Esophagus muscularis mucosa (tissue), 4 donors: Measurements from ENCODE around the gene SMPDL3B.

Source experiments
- EP300 ChIP-seq: sonication (generic); formaldehyde crosslinking; IDR thresholded peaks from one replicate; pipeline ENCODE4 v1.6.1; 2017; ENCODE audit warnings: antibody characterized with exemption
- POLR2A ChIP-seq: fragments of 450-650 bp; IDR thresholded peaks from one replicate; pipeline ENCODE4 v1.6.1; 2017; ENCODE audit warnings: antibody characterized with exemption, moderate library complexity, mild to moderate bottlenecking, low read depth
- POLR2AphosphoS5 ChIP-seq, 2 donors: sonication (generic); formaldehyde crosslinking; IDR thresholded peaks; one replicate each; pipeline ENCODE4 v1.6.1; 2017; ENCODE audit warnings: antibody characterized with exemption in 2 of 2
- TF ChIP-seq, protein P1 (sequence below), 3 experiments: fragments of 200-600 bp in 2 of 3; fragments of 450-650 bp in 1 of 3; sonication (generic) in 2 of 3; IDR thresholded peaks; one replicate each; pipeline ENCODE4 v1.5.1; 2017 to 2019; ENCODE audit warnings: antibody characterized with exemption in 3 of 3, mild to moderate bottlenecking in 2 of 3, moderate library complexity in 1 of 3

DNA sequence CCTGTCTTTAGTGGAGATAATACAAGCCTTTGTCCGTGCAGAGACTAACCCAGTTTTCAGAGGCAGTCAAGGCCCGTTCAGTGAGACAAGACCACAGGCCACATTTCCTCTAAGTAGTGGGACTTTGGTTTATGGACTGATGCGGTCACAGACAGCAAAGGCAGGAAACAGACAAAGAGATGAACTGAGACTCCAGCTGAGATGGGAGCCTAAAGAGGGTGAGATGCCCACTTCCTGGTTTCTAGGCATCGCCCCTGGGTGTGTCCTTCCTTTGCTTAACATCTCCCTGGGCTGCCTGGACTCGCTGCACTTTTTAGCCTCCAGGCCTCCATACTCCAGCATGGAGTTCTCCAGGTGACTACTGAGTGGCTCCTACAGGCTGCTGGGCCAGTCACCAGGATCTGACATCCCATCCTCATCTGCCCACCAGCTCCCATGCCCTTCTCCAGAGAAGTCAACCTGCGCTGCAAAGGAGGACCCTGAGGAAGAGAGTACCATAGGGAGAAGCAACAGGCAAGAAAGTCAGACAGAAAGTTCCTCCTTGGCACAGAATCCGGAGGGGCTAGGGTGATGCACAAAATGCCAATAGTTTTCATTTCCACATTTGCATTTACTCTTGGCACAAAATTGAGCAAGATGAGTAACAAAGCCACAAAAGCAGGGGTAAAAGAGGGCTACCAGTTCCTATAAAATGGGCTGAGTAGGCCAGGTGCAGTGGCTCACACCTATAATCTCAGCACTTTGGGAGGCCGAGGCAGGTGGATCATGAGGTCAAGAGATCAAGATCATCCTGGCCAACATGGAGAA, 47.4 kb upstream of the SMPDL3B start:
- TF ChIP-seq, protein P1, sequence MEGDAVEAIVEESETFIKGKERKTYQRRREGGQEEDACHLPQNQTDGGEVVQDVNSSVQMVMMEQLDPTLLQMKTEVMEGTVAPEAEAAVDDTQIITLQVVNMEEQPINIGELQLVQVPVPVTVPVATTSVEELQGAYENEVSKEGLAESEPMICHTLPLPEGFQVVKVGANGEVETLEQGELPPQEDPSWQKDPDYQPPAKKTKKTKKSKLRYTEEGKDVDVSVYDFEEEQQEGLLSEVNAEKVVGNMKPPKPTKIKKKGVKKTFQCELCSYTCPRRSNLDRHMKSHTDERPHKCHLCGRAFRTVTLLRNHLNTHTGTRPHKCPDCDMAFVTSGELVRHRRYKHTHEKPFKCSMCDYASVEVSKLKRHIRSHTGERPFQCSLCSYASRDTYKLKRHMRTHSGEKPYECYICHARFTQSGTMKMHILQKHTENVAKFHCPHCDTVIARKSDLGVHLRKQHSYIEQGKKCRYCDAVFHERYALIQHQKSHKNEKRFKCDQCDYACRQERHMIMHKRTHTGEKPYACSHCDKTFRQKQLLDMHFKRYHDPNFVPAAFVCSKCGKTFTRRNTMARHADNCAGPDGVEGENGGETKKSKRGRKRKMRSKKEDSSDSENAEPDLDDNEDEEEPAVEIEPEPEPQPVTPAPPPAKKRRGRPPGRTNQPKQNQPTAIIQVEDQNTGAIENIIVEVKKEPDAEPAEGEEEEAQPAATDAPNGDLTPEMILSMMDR (IDR thresholded peaks at IDR 0.05), result no peak
- TF ChIP-seq POLR2A, result no peak
- TF ChIP-seq POLR2AphosphoS5 (IDR thresholded peaks at IDR 0.05), result no peak
- no peak for TF ChIP-seq EP300
